ENCODE results near the gene GRM5. TPM values are rescaled to one million over a fixed set of nuclear protein-coding genes. Genes with fewer than 3 reads are reported as not detected.

The GRM5 gene
- total and polyA plus RNA-seq, 8 donors: 0.37 TPM; not detected in 7

DNA sequence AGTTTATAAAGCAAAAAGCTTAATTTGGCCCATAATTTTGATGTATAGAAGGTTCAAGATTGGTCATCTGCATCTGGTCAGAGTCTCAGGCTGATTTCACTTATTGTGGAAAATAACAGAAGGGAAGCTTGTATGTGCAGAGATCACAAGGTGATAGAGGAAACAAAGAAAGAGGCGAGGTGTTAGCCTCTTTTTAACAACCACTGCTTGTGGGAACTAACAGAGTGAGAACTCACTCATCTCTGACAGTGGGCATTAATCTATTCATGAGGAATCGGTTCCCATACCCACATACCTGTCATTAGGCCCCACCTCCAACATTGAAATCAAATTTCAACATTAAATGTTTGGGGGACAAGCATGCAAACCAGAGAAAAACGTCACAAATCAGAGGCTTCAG is 250.3 kb downstream of the GRM5 start:
- 40 to 65% (median 48%) methylated on average over 1 to 3 of the region's 3 CpGs for WGBS, 5 donors
- H3K4me3 ChIP-seq: no peak overlapping the region
- H3K4me1 ChIP-seq: no peaks in the 10 kb centered on the region
- no peak overlapping the region for H3K27ac ChIP-seq
- no peak for DNase-seq
- H3K36me3 ChIP-seq: no peaks in the 10 kb centered on the region
- H3K27me3 ChIP-seq: no peaks in the 10 kb centered on the region
- TF ChIP-seq EP300 (IDR thresholded peaks at IDR 0.05): no peak
- no peak for TF ChIP-seq POLR2A (IDR thresholded peaks at IDR 0.05)
- TF ChIP-seq, protein P1, sequence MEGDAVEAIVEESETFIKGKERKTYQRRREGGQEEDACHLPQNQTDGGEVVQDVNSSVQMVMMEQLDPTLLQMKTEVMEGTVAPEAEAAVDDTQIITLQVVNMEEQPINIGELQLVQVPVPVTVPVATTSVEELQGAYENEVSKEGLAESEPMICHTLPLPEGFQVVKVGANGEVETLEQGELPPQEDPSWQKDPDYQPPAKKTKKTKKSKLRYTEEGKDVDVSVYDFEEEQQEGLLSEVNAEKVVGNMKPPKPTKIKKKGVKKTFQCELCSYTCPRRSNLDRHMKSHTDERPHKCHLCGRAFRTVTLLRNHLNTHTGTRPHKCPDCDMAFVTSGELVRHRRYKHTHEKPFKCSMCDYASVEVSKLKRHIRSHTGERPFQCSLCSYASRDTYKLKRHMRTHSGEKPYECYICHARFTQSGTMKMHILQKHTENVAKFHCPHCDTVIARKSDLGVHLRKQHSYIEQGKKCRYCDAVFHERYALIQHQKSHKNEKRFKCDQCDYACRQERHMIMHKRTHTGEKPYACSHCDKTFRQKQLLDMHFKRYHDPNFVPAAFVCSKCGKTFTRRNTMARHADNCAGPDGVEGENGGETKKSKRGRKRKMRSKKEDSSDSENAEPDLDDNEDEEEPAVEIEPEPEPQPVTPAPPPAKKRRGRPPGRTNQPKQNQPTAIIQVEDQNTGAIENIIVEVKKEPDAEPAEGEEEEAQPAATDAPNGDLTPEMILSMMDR (IDR thresholded peaks at IDR 0.05): no peak
- no peak for TF ChIP-seq POLR2AphosphoS5 (IDR thresholded peaks at IDR 0.05)
- peaks cover 0 to 6% (median 0%) of the 10 kb centered on the region in 4 donors for H3K9me3 ChIP-seq
- intact Hi-C loops (cut with DNase I; ENCODE audit: low total_unique reads): no loop called here

DNA sequence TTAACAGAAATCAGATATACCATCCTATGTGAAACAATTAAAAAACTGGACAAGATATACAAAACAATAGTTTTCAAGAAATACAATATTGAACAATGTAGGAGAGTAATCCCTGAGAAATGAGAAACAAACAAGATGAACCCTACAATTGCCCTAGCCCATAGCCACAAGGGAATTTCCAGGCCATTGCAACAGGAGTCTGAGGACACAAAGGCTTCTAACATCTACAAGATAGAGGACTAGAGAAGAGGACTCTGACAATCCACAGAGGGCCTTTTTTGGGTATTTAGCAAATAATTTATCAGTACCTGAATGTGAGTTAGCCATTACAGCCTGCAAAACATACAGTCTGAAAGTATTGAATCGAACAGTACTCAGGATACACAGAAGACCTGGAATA is 251.7 kb downstream of the GRM5 start:
- WGBS, 5 donors: 0 to 2% (median 0%) methylated on average over 1 of the region's 1 CpG
- intact Hi-C loops (cut with DNase I; ENCODE audit: low total_unique reads): no loop called here

DNA sequence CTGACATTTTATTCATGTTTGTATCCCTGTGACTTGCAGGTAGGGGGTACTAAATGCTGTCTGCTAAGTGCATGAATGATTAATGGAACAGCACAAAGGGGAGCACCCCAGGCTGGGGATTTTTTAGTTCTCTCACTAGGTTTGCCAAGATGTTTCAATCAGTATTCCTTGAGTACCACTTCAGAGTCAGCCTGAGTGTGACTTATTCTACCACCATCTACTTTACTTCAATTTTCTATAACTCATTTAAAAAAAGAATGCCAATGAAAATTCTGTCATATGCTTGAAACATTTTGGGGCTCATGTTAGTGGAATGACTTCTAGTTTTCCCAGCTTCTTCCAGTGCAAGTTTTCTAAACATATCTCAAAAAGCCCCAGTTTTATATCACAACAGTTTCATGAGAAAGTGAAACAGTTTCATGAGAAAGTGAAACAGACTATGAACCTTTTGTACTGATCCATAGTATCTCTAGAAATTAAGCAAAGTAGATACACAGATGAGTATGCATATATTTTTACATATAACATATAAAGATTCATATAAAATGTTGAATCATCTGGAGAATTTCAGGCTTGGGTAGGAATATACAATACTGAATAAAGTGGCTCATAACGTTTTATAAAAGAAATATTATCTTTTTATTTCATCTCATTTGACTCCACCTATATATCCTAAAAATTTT is 252.4 kb downstream of the GRM5 start:
- Histone ChIP-seq H3K36me3 (no peaks in the 10 kb centered on the region), H3K27ac (no peak overlapping the region), H3K9me3 (peaks cover 0 to 6% (median 0%) of the 10 kb centered on the region in 4 donors), H3K4me1 (no peaks in the 10 kb centered on the region), H3K4me3 (no peak overlapping the region), H3K27me3 (no peaks in the 10 kb centered on the region)
- intact Hi-C loops (cut with DNase I; ENCODE audit: low total_unique reads): no loop called here
- DNase-seq: no peak
- no peak for TF ChIP-seq POLR2A (IDR thresholded peaks at IDR 0.05)
- no peak for TF ChIP-seq POLR2AphosphoS5 (IDR thresholded peaks at IDR 0.05)
- TF ChIP-seq, protein P1 (IDR thresholded peaks at IDR 0.05): no peak
- TF ChIP-seq EP300 (IDR thresholded peaks at IDR 0.05): no peak
- WGBS, 5 donors: 34 to 65% (median 60%) methylated on average over 1 of the region's 1 CpG

More for the DNA sequence above, 251.7 kb downstream of the GRM5 start:
- no peaks in the 10 kb centered on the region for H3K27me3 ChIP-seq
- H3K27ac ChIP-seq: no peak overlapping the region
- no peaks in the 10 kb centered on the region for H3K4me1 ChIP-seq
- H3K9me3 ChIP-seq: peaks cover 0 to 6% (median 0%) of the 10 kb centered on the region in 4 donors
- no peak for DNase-seq
- TF ChIP-seq POLR2AphosphoS5 (IDR thresholded peaks at IDR 0.05): no peak
- TF ChIP-seq POLR2A (IDR thresholded peaks at IDR 0.05): no peak
- TF ChIP-seq, protein P1 (IDR thresholded peaks at IDR 0.05): no peak
- TF ChIP-seq EP300 (IDR thresholded peaks at IDR 0.05): no peak
- no peaks in the 10 kb centered on the region for H3K36me3 ChIP-seq
- no peak overlapping the region for H3K4me3 ChIP-seq

DNA sequence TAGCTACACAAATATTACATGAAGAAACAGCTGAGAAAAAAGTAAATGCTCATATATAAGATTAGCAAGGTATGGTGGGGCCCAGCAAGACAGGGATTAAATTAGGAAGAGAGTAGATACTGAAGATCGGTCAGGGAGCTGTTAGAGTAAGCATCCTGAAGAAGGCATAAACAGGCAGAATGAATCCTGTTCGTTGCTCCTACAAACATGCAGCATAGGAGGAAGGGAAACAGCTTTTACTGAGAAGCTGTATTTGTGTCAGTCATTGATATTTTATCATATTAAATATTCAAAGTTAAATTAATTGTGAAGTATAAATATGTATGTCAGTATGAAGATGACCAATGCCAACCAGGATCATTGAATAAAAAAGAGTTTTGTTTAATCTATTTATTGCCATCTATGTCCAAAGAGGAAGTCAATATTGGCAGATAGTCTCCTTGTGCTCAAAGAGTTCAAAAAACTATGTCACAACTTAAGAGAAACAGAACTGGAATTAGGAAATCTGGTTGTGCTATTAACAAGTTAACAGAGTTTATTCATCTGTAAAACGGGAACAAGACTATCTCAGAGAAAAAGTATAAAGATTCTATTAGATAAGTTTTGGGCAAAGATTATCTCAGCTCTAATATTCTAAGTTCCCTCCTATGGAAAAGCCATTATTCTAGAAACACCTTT is 255.2 kb downstream of the GRM5 start:
- no peaks in the 10 kb centered on the region for H3K27me3 ChIP-seq
- TF ChIP-seq, protein P1 (IDR thresholded peaks at IDR 0.05): no peak
- no peak for TF ChIP-seq POLR2AphosphoS5 (IDR thresholded peaks at IDR 0.05)
- no peak for TF ChIP-seq EP300 (IDR thresholded peaks at IDR 0.05)
- TF ChIP-seq POLR2A (IDR thresholded peaks at IDR 0.05): no peak
- WGBS, 5 donors: 48 to 57% (median 50%) methylated on average over 3 of the region's 3 CpGs
- H3K9me3 ChIP-seq: peaks cover 0 to 6% (median 0%) of the 10 kb centered on the region in 4 donors
- H3K4me3 ChIP-seq: no peak overlapping the region
- no peaks in the 10 kb centered on the region for H3K36me3 ChIP-seq
- no peak for DNase-seq
- intact Hi-C loops (cut with DNase I; ENCODE audit: low total_unique reads): no loop called here
- no peak overlapping the region for H3K27ac ChIP-seq
- no peaks in the 10 kb centered on the region for H3K4me1 ChIP-seq

All from stomach (tissue), 9 donors.